Activated T-helper 1 cell treated with anti-CD3 and anti-CD28 coated beads, Interleukin-2, amount 50 U/mL, for 16 hours (primary cell): Measurements from ENCODE around the gene MACROD1.

ENCODE experiments used
- DNase-seq, 2 donors: peaks; one replicate each; pipeline ENCODE4 v3.0.0-alpha.2; 2020; ENCODE audit warnings: low read depth in 1 of 2, low spot score in 1 of 2

Gene MACROD1

DNA sequence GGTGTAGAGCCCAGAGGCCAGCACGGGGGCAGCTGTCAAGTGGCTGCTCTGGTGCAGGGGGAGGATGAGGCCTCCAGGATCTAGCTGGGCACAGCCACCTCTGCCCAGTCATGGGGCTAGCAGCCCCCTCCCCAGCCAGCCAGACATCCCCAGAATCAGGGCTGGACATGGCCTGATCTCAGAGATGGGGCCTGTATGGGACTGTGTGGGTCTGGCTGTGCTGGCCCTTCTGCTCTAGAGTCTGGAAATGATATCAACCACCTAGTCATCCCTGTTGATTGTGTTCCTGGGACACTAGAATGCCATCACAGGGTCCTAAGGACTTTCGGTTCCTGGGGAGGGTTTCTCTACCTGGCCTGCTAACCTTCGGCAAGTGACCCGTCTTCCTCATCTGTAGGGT lies 127.4 kb downstream of the MACROD1 start:
- DNase-seq, result no peak

- DNase-seq, result no peak
Observed at GRCh38 chr11:64037027-64037634, 128.8 kb downstream of the MACROD1 start.

DNA sequence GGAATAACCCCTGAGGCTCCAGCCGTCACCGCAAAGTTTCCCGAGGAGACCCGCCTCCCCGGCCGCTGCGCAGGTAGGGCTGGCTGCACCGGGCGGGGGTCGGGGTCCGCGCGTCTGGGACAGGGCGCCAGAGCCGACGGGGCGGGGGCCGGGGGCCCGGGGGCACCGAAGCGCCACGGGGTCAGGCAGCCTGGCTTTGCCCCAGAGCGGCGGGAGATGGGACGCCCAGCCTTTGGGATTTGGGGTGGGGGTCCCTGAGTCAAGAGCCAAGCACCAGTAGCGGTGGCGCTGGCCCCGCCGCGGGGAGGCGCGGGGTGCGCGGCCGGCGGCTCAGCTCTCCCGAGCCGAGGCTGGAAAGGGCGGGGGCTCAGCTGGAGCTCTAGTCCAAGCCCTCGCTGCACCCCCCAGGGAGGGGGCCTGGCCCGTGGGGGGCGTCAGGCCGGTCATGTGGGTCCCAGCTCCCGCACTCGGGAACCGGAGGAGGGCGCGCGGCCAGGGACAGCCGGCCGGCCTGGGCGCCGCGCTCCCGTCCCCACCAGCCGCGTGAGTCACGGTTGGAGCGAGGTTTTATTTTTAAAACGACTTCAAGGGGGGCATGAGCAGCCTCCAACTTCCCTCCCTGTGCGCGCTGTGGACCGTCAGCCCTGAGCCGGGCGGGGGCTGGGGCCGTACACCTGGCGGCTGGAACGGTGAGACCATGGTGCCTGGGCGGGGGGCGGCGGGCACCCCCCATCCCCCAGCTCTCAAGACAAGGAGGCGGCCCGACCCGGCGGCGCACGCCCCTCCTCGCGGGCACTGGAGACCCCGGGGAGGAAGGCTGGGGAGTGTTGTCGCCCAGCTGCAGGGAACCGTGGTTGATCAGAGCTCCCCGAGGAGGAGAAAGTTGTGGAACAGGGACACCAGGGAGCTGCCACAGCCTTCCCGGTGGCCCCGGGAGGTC lies 129.6 kb downstream of the MACROD1 start:
- DNase-seq, result no peak

DNA sequence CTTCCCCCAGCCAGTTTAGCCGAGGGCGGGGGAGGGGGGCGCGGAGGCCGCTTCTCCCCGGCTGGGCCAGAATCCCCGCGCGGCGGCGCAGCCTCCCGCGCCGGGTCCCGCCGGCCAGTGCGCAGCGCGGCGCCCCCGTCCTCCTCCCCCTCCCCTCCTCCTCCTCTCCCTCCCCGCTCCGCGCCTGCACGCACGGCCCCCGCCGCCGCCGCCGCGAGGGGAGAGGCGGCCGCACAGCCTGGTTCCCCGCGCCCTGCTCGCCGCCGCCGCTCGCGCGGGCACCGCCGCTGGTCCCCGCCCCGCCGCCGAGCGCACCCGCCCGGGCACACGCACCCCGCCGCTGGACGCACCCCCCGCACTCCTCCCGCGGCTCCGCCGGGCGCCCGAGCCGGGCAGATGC lies 130.3 kb downstream of the MACROD1 start, which contains the start of gene FLRT1:
TSS of gene FLRT1 (plus strand) at position 356 of the 400 bp plus-strand sequence. CDS start 80,337 bp downstream, outside the sequence.
- no peak for DNase-seq

DNA sequence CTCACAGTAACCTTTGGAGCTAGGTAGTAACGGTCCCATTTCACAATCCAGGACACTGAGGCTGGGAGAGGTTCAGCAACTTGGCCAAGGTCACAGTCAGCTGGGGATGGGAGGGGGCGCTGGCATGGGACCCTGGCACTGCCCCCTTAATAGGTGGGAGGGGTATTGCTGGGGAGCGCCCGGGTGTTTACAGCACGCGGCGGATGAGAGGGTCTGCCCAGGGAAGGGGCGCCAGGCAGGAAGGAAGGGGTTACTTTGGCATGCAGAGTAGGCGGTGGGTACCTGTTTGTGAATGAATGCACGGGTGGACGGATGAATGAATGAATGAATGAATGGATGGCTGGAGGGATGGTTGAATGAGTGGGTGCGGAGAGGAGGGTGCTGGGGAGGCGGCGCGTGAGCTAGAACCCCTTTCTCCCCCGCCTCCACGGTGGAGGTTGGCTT lies 130.8 kb downstream of the MACROD1 start:
- DNase-seq, result no peak

- DNase-seq, result no peak
Observed at GRCh38 chr11:64034411-64034811, 131.5 kb downstream of the MACROD1 start.

GRCh38 chr11:64032050-64032449 lies 133.9 kb downstream of the MACROD1 start:
- no peak for DNase-seq

GRCh38 chr11:64031001-64031400 lies 134.9 kb downstream of the MACROD1 start:
- no peak for DNase-seq

DNA sequence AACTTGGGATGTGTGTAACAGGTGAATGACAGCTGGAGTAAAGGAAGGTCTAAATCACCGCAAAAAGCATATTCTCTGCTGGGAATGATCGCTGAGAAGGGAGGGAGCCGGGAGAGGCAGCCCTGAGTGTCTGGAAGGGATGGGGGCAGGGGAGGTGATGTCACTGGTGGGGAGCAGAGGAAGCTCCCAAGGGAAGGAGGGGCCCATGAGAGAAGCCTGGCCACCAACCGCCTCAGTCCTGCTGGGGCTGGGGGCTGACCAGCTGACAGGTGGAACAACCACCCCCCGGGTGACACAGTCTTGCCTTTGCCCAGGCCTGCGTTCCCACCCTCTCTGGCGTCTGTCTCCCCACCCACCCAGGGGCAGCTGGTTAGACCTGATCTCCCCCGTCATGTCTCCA lies 136.1 kb downstream of the MACROD1 start:
- no peak for DNase-seq

DNA sequence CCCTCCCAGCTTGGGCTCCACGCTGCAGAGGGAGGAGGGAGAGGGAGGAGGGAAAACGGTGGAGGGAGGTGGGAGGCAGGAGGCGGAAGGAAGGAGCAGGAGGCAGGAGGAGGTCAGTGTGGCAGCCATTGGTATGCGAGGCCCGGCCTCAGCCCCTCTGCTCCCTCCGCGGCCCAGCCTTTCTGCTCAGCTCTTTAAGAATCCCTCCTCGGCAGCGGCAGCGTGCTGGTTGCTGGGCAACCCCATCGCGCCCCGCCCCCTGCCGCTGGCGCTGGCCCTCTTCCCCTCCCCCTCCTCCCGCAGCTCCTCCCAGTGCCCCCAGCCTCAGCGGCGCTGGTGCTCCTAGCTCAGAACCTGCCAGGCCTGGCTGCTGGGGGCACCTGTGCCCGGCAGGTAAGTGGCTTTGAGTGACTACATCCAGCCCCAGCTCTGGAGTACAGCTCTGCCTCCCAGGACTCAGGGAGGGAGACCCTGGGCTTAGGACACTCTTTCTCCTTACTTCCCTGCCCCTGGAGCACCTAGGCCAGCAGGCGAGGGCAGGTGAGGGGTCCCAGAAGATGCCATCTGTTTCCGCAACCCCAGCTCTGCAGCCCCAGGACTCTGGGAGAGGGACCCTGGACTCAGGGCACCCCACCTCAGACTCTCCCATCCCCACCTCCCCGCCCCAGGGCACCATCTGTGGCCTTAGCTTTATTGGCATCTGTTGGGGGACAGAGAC lies 137.4 kb downstream of the MACROD1 start:
- DNase-seq, result no peak

DNA sequence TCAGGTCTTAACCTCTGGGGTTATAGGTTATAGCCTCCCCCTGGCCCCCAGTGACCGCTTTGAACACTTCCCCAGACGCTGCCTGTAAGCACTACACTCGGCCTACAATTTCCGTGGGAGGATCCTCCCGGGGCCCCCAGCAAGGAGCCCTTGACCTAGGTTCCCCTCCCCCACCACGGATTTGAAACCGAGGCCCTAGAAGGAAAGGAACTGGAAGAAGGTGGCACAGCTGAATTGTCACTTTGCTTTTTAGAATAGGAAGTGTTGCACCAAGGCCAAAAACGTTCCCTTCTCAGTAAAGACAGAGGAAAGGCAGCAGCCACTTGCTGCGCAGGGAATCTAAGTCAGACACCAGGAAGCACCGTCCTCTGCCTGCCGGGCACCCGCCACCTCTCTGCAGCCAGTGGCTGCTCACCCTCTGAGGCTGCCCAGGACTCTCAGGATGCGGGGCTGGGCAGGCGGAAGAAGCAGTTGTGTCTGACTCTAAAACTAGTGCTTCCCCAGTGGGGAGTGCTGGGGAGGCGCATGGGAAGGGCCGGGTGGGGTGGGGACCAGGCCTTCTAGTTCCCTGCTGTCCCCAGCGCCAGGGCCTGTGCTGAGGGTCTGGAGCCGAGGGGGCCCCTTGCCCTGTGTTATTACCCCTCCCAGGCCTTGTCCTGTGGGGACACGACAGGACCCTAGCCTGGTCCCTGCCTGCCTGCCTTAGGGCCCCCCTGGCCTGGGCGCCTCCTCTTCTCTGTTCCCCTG lies 138.1 kb downstream of the MACROD1 start:
- DNase-seq, result no peak

DNA sequence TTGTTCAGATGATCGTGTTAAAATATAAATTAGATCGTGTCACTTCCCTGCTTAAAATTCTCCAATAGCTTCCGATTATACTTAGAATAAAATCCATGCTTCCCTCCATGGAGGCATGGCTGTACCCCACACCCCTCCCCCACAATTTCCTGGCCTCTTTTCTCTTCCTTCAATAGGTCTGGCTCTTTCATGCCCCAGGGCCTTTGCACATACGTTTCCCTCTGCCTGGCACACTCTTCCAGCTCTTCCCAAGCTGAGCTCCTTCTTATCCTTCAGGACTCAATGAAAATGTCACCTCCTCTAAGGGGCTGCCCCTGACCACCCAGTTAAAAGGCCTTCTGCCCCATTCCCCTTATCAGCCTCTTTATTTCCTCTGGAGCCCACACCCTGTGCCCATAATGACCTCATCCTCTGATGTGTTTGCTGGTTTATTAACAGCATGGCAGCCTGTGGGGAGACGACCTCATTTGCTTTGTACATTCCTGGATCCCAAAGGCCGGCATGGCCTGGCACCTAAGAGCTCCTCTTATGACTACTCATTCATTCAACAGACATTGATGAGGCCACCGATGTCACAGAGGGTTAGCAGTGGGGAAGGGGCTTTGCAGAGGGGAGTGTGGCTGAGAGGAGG lies 139.2 kb downstream of the MACROD1 start:
- no peak for DNase-seq

- no peak for DNase-seq
Observed at GRCh38 chr11:64025205-64025604, 140.7 kb downstream of the MACROD1 start.

DNA sequence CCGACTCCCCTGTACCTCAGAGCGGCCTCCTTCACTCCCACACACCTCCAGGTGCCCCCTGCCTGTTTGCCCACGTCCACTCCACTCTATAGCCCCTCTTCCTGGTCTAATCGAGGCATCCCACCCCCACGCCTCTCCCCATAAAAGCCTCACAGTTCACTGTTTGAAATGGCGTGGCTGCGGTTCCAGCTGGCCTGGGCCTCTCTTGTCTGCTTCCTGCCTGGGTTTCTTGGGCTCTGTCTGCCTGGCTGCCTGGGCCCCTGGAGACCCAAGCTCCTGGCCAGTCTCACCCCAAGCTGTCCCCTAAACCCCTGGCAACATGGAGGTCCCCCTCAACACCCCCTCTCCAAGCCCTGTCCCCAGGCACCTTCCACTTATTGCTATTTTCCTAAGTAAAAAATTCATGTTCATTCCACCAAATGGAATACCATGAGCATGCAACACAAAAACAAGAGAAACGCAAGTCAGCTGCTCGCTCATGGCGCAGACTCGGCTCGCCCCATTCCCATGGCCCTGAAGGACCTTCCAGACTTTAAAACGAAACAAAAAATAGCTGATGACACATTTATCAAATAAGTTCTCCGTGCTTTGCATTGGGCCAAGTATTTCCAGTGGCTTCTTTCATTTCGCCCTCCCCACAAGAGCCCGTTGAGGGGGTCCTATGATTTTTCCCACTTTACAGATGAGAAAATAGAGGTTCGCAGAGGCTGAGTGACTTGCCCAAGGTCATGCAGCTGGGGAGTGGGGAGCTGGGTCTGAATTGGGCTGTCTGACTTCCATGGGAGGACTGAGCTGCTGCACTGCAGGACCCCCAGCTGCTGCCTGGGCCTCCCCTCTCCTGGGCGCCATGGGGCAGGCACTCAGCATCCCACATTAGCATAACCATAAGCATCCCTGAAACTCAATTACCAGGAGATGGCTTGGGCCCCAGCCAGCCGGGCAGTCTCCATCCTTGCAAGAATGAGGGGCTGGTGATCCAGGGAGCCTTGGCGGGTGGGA lies 141.9 kb downstream of the MACROD1 start:
- no peak for DNase-seq

DNA sequence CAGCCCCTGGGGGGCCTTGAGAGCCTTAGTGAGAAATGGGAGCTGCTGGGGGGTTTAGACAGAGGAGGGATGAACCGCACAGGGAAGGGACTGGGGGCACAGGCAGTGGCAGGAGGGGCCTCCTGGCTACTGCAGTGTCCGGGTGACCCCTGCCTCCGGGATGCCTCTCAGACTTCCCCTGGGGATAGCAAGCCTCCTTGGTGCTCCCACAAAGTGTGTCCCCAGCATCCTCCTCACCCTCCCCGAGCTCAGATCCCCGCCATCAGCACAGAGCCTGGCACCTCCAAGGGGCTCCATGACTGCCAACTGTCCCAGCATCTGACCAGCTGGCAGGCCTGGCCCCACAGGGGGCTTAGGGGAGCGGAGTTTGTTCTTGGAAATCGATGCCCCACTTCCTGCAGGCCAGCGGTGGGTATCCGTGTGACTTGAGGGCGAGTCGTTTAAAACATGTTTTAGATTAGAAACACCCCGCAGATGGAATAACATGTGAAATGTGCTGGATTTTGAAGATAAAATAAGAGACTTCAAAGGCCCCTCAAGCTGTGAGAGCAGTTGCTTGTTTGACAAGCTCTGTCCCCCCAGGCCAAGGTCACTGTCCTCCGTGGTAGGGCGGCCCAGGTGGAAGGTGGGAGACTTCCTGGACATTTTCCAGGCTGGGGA lies 143.7 kb downstream of the MACROD1 start:
- DNase-seq, result no peak

- no peak for DNase-seq
Observed at GRCh38 chr11:64021757-64022093, 144.2 kb downstream of the MACROD1 start.

DNA sequence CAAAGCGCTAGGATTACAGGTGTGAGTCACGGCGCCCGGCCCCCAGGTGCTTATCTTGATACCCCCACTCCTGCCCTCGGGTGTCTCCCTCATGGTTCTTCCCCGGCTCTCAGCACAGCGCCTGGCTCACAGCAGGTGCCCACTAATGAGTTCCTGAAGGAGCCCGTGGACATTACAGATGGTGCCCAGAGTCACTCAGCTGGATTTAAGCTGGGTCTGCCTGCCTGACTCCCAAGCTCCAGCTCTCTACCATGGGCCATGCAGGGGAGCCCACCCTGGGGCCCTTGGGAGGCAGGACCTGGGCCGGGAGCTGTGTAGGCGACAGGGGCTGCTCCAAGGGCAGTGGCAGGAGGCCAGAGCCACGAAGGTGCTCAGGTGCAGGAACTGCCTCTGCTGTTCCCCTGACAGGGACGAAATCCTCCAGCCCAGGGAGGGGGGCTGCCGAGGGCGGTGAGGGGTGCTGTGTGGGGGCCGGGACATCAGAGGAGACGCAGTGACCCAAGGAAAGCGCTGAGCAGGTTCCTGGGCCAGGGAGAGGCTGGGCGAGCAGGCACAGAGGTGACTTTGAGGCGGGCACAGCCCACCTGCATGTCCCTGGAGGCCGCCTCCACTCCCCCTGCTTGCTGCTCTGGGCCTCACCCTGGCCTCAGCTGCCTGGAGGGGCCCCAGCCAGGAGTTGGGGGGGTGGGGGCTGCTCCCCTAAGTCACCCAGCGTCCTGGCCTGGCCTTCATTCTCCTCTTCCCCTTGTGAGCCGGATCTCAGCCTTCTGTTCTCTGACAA lies 144.7 kb downstream of the MACROD1 start:
- no peak for DNase-seq
